ENCODE data around the gene TTYH3.

Gene TTYH3

GRCh38 chr7:2601065-2601464 lies 30.7 kb upstream of the TTYH3 start:
- POLR2A ChIA-PET: no interaction called here
- no peak for TF ChIP-seq PKNOX1 (IDR thresholded peaks at IDR 0.05)
- no peak for TF ChIP-seq L3MBTL2 (conservative IDR thresholded peaks at IDR 0.05)
- no peak for TF ChIP-seq ZNF384 (IDR thresholded peaks at IDR 0.05)
- TF ChIP-seq TARDBP (IDR thresholded peaks at IDR 0.05): no peak
- TF ChIP-seq ARNT (IDR thresholded peaks at IDR 0.05): no peak
- no peak for TF ChIP-seq SUZ12 (IDR thresholded peaks at IDR 0.05)
- no peak for TF ChIP-seq SP1 (IDR thresholded peaks at IDR 0.05)
- TF ChIP-seq HDGF (IDR thresholded peaks at IDR 0.05; ENCODE audit: borderline replicate concordance): no peak
- TF ChIP-seq BHLHE40 (IDR thresholded peaks at IDR 0.05; ENCODE audit: borderline replicate concordance): no peak
- no peak for TF ChIP-seq FOXA1 (IDR thresholded peaks at IDR 0.05)
- no peak for TF ChIP-seq FOXK2 (IDR thresholded peaks at IDR 0.05)
- no peak for TF ChIP-seq LEF1 (IDR thresholded peaks at IDR 0.05; ENCODE audit: borderline replicate concordance)
- TF ChIP-seq CTBP1 (IDR thresholded peaks at IDR 0.05; ENCODE audit: borderline replicate concordance): no peak
- no peak for TF ChIP-seq NFRKB (IDR thresholded peaks at IDR 0.05)
- TF ChIP-seq FOXM1 (IDR thresholded peaks at IDR 0.05; ENCODE audit: borderline replicate concordance): no peak
- TF ChIP-seq ELF4 (IDR thresholded peaks at IDR 0.05): no peak
- CTCF ChIA-PET: no interaction called here
- DNase-seq (ENCODE audit: extremely low spot score): no peak

GRCh38 chr7:2601907-2602306 lies 29.9 kb upstream of the TTYH3 start:
- DNase-seq (ENCODE audit: extremely low spot score): no peak
- CTCF ChIA-PET: no interaction called here
- TF ChIP-seq ZNF384 (IDR thresholded peaks at IDR 0.05) (no peak), ELF4 (IDR thresholded peaks at IDR 0.05) (no peak), LEF1 (IDR thresholded peaks at IDR 0.05; ENCODE audit: borderline replicate concordance) (no peak), BHLHE40 (IDR thresholded peaks at IDR 0.05; ENCODE audit: borderline replicate concordance) (no peak), SP1 (IDR thresholded peaks at IDR 0.05) (no peak), L3MBTL2 (conservative IDR thresholded peaks at IDR 0.05) (no peak), SUZ12 (IDR thresholded peaks at IDR 0.05) (no peak), PKNOX1 (IDR thresholded peaks at IDR 0.05) (no peak), FOXK2 (IDR thresholded peaks at IDR 0.05) (no peak), NFRKB (IDR thresholded peaks at IDR 0.05) (no peak), HDGF (IDR thresholded peaks at IDR 0.05; ENCODE audit: borderline replicate concordance) (no peak), CTBP1 (IDR thresholded peaks at IDR 0.05; ENCODE audit: borderline replicate concordance) (no peak), TARDBP (IDR thresholded peaks at IDR 0.05) (no peak), FOXM1 (IDR thresholded peaks at IDR 0.05; ENCODE audit: borderline replicate concordance) (no peak), FOXA1 (IDR thresholded peaks at IDR 0.05) (no peak), ARNT (IDR thresholded peaks at IDR 0.05) (no peak)
- POLR2A ChIA-PET: no interaction called here

- TF ChIP-seq HDGF (IDR thresholded peaks at IDR 0.05; ENCODE audit: borderline replicate concordance) (no peak), FOXM1 (IDR thresholded peaks at IDR 0.05; ENCODE audit: borderline replicate concordance) (no peak), ZNF384 (IDR thresholded peaks at IDR 0.05) (no peak), ARNT (IDR thresholded peaks at IDR 0.05) (no peak), SP1 (IDR thresholded peaks at IDR 0.05) (no peak), LEF1 (IDR thresholded peaks at IDR 0.05; ENCODE audit: borderline replicate concordance) (no peak), FOXA1 (IDR thresholded peaks at IDR 0.05) (no peak), NFRKB (IDR thresholded peaks at IDR 0.05) (no peak), FOXK2 (IDR thresholded peaks at IDR 0.05) (no peak), TARDBP (IDR thresholded peaks at IDR 0.05) (no peak), CTBP1 (IDR thresholded peaks at IDR 0.05; ENCODE audit: borderline replicate concordance) (no peak)
- POLR2A ChIA-PET: interaction anchor here (0.9 kb wide), 1 partner anchor 9 kb away, joined by 3 read pairs; no protein-coding TSS in a partner anchor
- DNase-seq (ENCODE audit: extremely low spot score): no peak
- CTCF ChIA-PET: no interaction called here
Measured at GRCh38 chr7:2602406-2603043, 29.3 kb upstream of the TTYH3 start.

- DNase-seq (ENCODE audit: extremely low spot score): no peak
- TF ChIP-seq FOXA1 (IDR thresholded peaks at IDR 0.05) (no peak), FOXK2 (IDR thresholded peaks at IDR 0.05) (no peak), HDGF (IDR thresholded peaks at IDR 0.05; ENCODE audit: borderline replicate concordance) (no peak), SUZ12 (IDR thresholded peaks at IDR 0.05) (no peak), NFRKB (IDR thresholded peaks at IDR 0.05) (no peak), TARDBP (IDR thresholded peaks at IDR 0.05) (no peak), ZNF384 (IDR thresholded peaks at IDR 0.05) (no peak), ELF4 (IDR thresholded peaks at IDR 0.05) (no peak)
- POLR2A ChIA-PET: interaction anchor here (0.9 kb wide), 1 partner anchor 8 kb away, joined by 3 read pairs; no protein-coding TSS in a partner anchor
- CTCF ChIA-PET: interaction anchor here (0.6 kb wide), 1 partner anchor 13 kb away, joined by 5 read pairs; no protein-coding TSS in a partner anchor
Measured at GRCh38 chr7:2603044-2603965, 28.5 kb upstream of the TTYH3 start.

GRCh38 chr7:2604608-2605174 lies 27.1 kb upstream of the TTYH3 start:
- ChIA-PET CTCF (interaction anchor here (0.6 kb wide), 1 partner anchor 178 kb away, joined by 4 read pairs; no protein-coding TSS in a partner anchor), POLR2A (no interaction called here)
- TF ChIP-seq FOXA1 (IDR thresholded peaks at IDR 0.05): no peak
- TF ChIP-seq BHLHE40 (IDR thresholded peaks at IDR 0.05; ENCODE audit: borderline replicate concordance): no peak
- no peak for TF ChIP-seq PKNOX1 (IDR thresholded peaks at IDR 0.05)
- no peak for TF ChIP-seq TARDBP (IDR thresholded peaks at IDR 0.05)
- no peak for TF ChIP-seq ARNT (IDR thresholded peaks at IDR 0.05)
- no peak for DNase-seq (ENCODE audit: extremely low spot score)

Measured in HEK293T (cell line).